Stimulated activated memory B cell treated with anti-CD40 and anti-IgM and Interleukin-4, amounts not matched to agents 10 μg/mL and 1 μg/mL and 100 μg/mL, for 72 hours (primary cell): ENCODE data around the gene RERE.
"Not testable (repeated sequence)": the region's sequence is repeated elsewhere in the genome, so short reads cannot be mapped to it uniquely, and the experiment has no call there.

Experiments
- ATAC-seq: fragments of 150-1000 bp; cut with Tn5 transposase; 2 replicates; pipeline ENCODE4 v1.10.0; 2021
- H3K27ac Mint-ChIP-seq: one replicate; pipeline ENCODE4 v1.8.0; 2022; ENCODE audit warnings: mild to moderate bottlenecking, mixed read lengths
- H3K27me3 Mint-ChIP-seq: one replicate; pipeline ENCODE4 v1.8.0; 2022; ENCODE audit warnings: mixed read lengths
- H3K36me3 Mint-ChIP-seq: one replicate; pipeline ENCODE4 v1.8.0; 2022; ENCODE audit warnings: mixed read lengths
- H3K4me1 Mint-ChIP-seq: one replicate; pipeline ENCODE4 v1.8.0; 2022; ENCODE audit warnings: mixed read lengths
- H3K4me3 Mint-ChIP-seq: one replicate; pipeline ENCODE4 v1.8.0; 2022; ENCODE audit warnings: mild to moderate bottlenecking, moderate library complexity, mixed read lengths
- H3K9me3 Mint-ChIP-seq: one replicate; pipeline ENCODE4 v1.8.0; 2022; ENCODE audit warnings: mixed read lengths

RERE gene

DNA sequence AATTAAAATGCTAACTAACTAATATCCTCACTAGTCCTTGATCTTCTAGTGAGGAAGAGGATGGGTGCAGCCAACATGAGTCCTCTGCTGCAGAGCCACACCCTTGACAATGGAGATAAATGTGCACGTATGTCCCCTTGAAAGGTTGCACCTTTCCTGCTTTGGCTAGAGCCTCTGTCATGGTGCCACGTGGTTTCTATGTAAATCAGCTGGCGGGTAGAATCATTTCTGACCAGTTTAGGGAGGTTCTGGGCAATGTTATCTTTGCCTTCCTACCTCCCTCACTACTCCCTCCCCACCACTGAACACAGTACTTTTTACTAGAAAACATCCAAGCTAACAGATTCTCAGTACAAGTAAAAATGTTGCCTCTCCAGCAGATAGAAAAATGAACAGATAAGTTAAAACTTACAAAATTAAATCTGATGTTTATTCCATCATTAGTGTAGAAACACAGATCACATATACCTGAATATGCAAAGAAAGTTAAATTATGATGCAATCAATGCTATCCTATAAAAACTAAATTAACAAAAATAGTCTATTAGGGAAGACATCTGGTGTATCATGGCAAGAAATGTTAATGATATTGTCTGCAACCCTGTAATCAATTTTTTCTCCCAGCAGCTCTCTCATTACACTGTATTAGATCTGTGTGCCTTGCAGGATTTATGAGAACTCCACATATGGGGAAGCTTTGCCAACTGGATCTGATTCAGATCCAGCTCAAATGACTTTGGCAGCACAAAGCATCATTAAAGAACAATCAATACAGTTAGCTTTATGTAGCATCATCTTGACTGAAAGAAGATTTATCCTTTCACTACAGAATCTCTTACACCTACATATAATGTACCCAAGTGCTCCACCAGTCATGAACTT, 205.6 kb downstream of the RERE start:
- not testable (repeated sequence) for ATAC-seq, H3K27me3 Mint-ChIP-seq, H3K4me3 Mint-ChIP-seq, H3K9me3 Mint-ChIP-seq
- H3K4me1 Mint-ChIP-seq, result peaks cover 10% of the 10 kb centered on the region
- peak overlapping the region; percentile 17 for H3K27ac Mint-ChIP-seq
- peaks cover 21% of the 10 kb centered on the region for H3K36me3 Mint-ChIP-seq

DNA sequence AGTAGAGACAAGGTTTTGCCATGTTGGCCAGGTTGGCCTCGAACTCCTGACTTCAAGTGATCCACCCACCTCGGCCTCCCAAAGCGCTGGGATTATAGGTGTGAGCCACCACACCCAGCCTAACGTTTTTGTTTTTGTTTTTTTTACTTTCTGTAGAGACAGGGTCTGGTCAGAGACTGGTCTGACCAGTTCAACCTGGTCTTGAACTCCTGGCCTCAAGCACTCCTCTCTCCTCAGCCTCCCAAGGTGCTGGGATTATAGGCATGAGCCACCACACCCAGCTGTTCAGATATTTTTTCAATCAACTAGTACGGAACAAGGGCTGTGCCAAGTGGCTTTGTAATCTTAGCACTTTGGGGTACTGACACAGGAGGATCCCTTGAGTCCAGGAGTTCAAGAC, 209.5 kb downstream of the RERE start:
- Mint-ChIP-seq H3K27me3 (no peaks in the 10 kb centered on the region), H3K9me3 (no peaks in the 10 kb centered on the region), H3K27ac (no peak overlapping the region), H3K36me3 (peaks cover 10% of the 10 kb centered on the region), H3K4me1 (peaks cover 32% of the 10 kb centered on the region), H3K4me3 (no peak overlapping the region)
- ATAC-seq, result no peak

DNA sequence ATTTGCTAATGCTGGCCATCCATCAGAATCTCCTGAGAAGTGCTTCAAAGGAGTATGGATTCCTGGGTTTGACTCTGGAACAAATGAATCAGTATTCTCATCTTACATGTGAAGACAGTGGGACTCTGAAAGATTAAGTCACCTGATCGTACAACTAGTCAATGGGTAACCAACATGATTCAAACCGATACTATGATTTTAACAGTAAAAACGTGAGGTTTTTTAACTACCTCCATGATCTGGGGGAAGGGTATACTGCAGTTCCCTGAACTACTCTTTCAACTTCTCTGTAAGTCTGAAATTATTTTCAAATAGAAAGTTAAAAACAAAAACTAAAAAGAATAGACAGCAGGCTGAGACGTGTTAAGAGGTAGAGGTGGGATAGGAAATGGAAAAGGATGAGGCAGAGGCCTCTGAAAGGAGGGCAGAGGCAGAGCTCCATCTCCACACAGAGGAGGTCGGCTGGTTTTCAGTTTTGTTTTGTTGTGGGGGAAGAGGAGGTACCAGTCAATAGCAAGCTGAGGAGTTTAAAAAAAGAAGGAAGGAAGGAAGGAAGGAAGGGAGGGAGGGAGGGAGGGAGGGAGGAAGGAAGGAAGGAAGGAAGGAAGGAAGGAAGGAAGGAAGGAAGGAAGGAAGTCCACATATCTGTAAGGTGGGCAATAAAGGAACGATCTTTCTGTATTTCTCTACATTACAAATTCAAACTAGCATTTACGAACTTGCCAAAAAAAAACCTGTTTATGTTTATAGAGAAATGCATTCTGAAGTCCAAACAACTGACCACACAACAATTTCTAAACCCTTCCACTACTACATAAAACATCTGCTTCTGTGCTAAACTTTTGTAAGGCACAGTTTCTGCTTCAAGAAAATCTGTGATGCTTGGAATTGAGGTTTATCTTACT, 213.1 kb downstream of the RERE start:
- peak; percentile 93 for ATAC-seq
- Mint-ChIP-seq H3K9me3 (no peaks in the 10 kb centered on the region), H3K4me1 (peaks cover 34% of the 10 kb centered on the region), H3K4me3 (peak overlapping the region; percentile 83), H3K36me3 (peaks cover 16% of the 10 kb centered on the region), H3K27ac (peak overlapping the region; percentile 92), H3K27me3 (no peaks in the 10 kb centered on the region)

DNA sequence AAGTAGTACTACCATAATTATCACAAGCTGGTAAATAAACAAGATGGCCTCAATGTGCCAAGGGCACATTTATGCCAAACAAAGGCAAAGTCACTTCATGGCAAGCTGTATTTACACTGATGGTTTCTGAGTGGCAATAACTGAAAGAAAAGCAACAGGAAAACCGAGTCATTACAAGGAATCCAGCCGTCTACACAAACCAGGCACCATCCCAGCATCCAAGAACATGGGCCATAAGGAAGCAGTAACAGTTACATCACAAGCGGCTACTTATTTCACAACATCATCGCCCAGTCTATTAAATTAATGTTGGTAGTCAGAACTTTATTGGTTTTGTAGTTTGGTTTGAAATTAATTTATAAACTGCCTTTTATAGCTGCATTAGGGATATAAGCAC, 214.2 kb downstream of the RERE start:
- no peak for ATAC-seq
- Mint-ChIP-seq H3K4me3 (no peak overlapping the region), H3K27me3 (no peaks in the 10 kb centered on the region), H3K36me3 (peaks cover 27% of the 10 kb centered on the region), H3K27ac (peak overlapping the region; percentile 92), H3K4me1 (peaks cover 40% of the 10 kb centered on the region), H3K9me3 (no peaks in the 10 kb centered on the region)

DNA sequence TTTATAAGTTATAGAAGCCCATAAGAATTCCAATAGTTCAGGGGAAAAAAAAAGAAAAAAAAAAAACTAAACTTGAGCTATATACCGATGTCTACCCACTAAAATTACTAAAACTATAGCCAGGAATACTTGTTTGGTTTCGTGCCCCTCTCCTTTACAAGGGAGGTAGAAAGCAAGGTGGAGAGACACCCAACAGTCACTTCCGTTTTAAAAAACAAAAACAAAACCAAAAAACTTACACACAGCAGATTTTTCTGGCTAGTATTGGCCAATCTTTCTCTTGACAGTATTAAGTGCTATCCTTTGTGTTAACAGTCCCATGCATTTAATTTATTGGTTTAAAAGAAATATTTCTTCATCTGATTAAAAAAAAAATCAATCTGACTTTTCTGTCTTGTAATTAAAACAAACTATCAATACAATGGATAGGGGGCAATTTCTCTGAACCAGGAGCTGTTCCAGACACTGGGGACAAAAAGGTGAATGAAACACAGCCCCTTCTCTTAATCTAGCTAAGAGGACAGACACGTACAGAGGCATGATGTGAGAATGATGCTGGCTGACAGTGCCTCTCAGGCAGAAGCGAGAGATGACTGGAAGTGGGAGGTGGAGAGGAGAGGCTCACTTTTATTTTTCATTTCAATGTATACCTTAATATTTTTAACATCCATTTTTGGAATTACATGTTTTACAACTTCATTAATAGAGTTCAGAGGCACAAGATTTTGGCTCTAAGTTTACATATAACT, 214.8 kb downstream of the RERE start:
- Mint-ChIP-seq H3K4me3 (no peak overlapping the region), H3K27me3 (no peaks in the 10 kb centered on the region), H3K27ac (peak overlapping the region; percentile 92), H3K36me3 (peaks cover 30% of the 10 kb centered on the region), H3K4me1 (peaks cover 40% of the 10 kb centered on the region), H3K9me3 (no peaks in the 10 kb centered on the region)
- no peak for ATAC-seq

DNA sequence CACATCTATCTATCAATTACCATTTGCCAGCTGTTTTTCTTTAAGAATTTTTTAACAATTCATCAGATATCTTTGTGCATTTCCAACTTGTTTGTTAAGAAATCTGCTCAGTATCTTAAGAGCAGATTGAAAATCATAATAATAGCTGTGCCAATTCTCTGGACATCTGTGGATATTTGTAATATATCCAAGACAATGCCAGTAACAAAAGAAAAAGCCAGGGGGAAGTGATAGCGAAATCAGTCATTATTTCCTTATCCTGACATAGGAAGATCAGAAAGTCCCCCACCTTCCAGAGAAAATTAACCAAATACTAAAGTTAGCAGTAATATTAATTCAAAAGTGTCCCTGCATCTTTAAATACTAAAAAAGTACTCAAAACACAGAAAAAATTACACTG, 217.1 kb downstream of the RERE start:
- peaks cover 30% of the 10 kb centered on the region for H3K36me3 Mint-ChIP-seq
- H3K9me3 Mint-ChIP-seq, result no peaks in the 10 kb centered on the region
- H3K27me3 Mint-ChIP-seq, result no peaks in the 10 kb centered on the region
- H3K4me1 Mint-ChIP-seq, result peaks cover 50% of the 10 kb centered on the region
- peak overlapping the region; percentile 30 for H3K27ac Mint-ChIP-seq
- no peak overlapping the region for H3K4me3 Mint-ChIP-seq
- ATAC-seq, result no peak

DNA sequence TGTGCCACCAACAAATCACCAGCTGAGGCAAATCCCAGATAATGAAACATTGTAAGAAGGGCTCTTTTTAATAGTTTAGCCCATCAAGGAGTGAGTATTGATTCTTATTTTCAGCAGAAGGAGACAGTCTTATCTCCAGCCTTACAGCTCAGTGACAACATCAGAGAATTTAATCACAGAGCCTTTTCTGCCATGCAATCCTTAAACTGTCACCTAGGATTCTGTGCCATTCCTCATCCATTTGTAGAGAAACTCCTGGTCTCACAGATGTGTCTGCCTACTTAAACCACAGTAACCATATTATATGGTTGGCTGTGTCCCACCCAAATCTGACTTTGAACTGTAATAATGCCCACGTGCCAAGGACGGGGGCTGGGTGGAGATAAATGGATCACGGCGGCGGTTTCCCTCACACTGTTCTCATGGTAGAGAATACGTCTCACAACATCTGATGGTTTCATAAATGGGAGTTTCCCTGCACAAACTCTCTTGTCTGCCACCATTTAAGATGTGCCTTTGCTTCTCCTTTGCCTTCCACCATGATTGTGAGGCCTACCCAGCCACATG, 217.7 kb downstream of the RERE start:
- Mint-ChIP-seq H3K9me3 (no peaks in the 10 kb centered on the region), H3K36me3 (peaks cover 30% of the 10 kb centered on the region), H3K4me3 (no peak overlapping the region), H3K27ac (peak overlapping the region; percentile 30), H3K4me1 (peaks cover 46% of the 10 kb centered on the region), H3K27me3 (no peaks in the 10 kb centered on the region)
- ATAC-seq, result no peak

DNA sequence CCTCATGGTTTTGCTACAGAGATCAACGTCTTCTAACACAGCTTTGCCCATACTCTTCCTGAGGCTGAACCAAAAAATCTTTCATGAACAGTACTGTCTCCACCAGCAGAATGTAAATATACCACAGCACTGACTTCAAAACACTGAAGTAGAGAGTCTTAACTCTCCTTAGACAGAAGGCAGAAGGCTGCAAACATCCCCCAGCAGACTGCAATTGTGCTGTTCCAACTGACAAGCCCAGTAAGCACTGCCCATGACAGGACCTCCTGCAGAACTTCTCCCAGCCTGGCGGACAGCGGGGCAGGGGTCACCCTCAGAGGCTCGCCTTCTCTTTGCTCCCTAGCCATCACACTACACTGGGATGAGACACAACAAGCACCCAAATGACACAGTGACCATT, 218.7 kb downstream of the RERE start:
- Mint-ChIP-seq H3K4me1 (peaks cover 37% of the 10 kb centered on the region), H3K4me3 (no peak overlapping the region), H3K9me3 (no peaks in the 10 kb centered on the region), H3K27ac (no peak overlapping the region), H3K27me3 (no peaks in the 10 kb centered on the region), H3K36me3 (peaks cover 30% of the 10 kb centered on the region)
- ATAC-seq, result no peak

DNA sequence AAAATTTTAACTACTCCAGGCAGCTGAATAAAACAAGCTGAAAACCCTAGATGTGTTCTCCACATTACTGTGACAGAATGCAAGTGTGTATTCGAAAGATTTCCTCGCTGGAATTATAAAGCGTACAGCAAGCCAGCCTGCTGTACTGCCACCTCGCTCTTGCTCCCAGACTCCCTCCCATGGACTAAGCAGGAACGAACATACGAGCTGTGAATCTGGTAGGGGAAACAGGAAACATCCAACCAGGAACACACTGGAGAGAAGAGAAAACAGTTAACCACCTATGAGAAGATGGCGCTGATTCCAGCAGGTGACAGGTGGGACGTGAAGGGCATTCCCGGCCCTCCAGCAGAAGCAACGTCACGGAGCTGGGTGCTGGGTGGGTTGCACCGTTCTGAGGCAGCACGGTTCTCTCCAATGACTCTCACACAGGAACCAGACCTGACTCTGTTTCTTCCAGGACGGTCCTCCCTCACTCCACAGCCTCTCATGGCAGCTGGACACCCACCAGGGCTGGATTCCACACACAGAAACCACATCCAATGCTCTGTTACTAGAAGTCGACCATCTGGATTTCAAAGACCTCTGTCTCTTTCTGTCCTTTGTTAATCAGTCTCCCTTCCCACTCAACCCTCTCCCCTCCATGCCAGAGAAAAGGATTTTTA, 219.2 kb downstream of the RERE start:
- Mint-ChIP-seq H3K4me1 (peaks cover 31% of the 10 kb centered on the region), H3K27me3 (no peaks in the 10 kb centered on the region), H3K27ac (no peak overlapping the region), H3K36me3 (peaks cover 35% of the 10 kb centered on the region), H3K9me3 (no peaks in the 10 kb centered on the region), H3K4me3 (no peak overlapping the region)
- ATAC-seq, result no peak

DNA sequence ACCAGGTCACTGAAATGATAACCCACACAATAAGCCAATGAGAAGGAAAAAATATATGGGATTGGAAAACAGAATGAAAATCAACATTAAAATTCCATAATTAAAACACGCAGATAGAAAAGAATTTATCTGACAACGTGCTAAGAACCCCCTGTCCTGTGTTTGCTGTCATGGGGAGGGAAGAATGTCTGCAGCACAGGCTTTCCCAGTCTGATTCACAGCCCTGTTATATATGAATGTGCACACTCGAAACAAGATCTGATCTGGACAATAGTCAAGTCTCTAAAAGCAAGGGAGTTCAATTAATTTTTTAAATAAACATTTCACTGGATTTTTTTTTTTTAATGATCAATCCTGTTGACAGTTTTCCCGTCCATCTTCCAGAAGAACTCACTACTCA, 220.0 kb downstream of the RERE start:
- Mint-ChIP-seq H3K36me3 (peaks cover 35% of the 10 kb centered on the region), H3K4me1 (peaks cover 23% of the 10 kb centered on the region), H3K9me3 (no peaks in the 10 kb centered on the region), H3K27ac (no peak overlapping the region), H3K27me3 (no peaks in the 10 kb centered on the region), H3K4me3 (no peak overlapping the region)
- ATAC-seq, result no peak

DNA sequence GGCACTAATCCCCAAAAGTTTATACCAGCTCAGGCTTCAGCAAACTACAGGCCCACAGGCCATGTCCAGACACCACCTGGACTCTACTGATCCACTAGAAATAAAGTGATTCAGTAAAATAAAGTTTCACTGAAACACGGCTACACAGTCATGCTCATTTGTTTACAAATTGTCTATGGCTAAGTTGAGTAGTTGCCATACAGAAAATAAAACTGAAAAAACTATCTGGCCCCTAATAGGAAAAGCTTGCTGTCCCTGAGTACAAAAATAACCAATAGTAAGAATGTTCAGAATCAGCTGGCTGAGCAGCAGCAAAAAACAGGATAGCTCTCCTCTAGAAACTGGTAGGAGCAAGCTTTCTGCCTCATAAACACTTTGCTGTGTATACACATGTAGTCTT, 221.5 kb downstream of the RERE start:
- peaks cover 38% of the 10 kb centered on the region for H3K36me3 Mint-ChIP-seq
- peaks cover 32% of the 10 kb centered on the region for H3K4me1 Mint-ChIP-seq
- H3K4me3 Mint-ChIP-seq, result no peak overlapping the region
- H3K27me3 Mint-ChIP-seq, result no peaks in the 10 kb centered on the region
- H3K9me3 Mint-ChIP-seq, result no peaks in the 10 kb centered on the region
- ATAC-seq, result no peak
- H3K27ac Mint-ChIP-seq, result no peak overlapping the region

DNA sequence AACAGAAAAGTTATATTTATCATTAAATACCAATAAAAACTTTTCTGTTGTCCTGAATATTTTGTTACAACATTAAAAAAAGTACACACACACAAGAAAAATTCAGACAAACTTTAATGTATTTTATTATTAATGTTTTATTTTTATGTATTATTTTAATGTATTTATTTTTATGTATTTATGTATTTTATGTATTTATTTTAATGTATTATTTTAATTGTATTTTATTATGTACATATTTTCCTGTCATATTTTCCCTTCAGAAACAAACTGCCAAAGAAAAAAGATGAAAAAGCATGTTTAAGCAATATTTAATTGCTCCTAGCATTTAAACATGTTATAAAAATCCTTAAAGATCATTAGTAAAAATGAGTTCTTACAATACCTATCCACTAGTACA, 222.1 kb downstream of the RERE start:
- no peak for ATAC-seq
- Mint-ChIP-seq H3K9me3 (no peaks in the 10 kb centered on the region), H3K4me1 (peaks cover 37% of the 10 kb centered on the region), H3K4me3 (no peak overlapping the region), H3K36me3 (peaks cover 38% of the 10 kb centered on the region), H3K27ac (no peak overlapping the region), H3K27me3 (no peaks in the 10 kb centered on the region)

DNA sequence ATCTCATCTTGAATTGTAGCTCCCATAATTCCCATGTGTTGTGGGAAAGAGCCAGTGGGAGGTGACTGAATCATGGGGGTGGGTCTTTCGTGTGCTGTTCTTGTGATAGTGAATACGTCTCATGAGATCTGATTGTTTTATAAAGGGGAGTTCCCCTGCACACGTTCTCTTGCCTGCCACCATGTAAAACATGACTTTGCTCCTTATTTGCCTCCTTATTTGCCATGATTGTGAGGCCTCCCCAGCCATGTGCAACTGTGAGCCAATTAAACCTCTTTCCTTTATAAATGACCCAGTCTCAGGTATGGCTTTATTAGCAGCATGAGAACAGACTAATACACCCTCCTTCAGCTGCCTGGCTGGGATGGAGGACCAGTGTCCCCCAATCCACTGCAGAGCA, 224.1 kb downstream of the RERE start:
- H3K9me3 Mint-ChIP-seq, ATAC-seq, H3K27ac Mint-ChIP-seq, H3K4me3 Mint-ChIP-seq, H3K27me3 Mint-ChIP-seq: not testable (repeated sequence)
- Mint-ChIP-seq H3K36me3 (peaks cover 27% of the 10 kb centered on the region), H3K4me1 (peaks cover 39% of the 10 kb centered on the region)

DNA sequence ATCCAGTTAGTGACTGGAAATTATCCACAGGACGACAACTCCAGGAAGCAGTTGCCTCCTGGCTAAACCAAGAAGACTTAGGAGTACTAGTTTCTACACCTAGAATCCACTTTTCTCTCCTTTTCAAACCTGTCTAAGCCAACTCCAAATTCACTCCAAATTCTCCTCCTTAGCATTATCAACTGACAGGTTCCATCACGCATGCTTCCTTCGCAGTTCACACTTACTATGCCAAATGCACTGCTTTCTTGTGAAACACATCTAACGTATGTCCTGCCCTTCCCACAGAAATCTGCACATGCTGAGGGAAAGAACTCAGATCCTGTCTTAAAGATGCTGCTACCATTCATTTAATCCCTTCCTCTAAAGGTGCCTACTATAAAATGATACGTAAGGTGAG, 225.9 kb downstream of the RERE start:
- Mint-ChIP-seq H3K27me3 (no peaks in the 10 kb centered on the region), H3K4me3 (no peak overlapping the region), H3K27ac (no peak overlapping the region), H3K9me3 (no peaks in the 10 kb centered on the region), H3K4me1 (peaks cover 51% of the 10 kb centered on the region), H3K36me3 (peaks cover 23% of the 10 kb centered on the region)
- ATAC-seq, result no peak
